ENCODE measurements around the gene GPR15LG.

DNA sequence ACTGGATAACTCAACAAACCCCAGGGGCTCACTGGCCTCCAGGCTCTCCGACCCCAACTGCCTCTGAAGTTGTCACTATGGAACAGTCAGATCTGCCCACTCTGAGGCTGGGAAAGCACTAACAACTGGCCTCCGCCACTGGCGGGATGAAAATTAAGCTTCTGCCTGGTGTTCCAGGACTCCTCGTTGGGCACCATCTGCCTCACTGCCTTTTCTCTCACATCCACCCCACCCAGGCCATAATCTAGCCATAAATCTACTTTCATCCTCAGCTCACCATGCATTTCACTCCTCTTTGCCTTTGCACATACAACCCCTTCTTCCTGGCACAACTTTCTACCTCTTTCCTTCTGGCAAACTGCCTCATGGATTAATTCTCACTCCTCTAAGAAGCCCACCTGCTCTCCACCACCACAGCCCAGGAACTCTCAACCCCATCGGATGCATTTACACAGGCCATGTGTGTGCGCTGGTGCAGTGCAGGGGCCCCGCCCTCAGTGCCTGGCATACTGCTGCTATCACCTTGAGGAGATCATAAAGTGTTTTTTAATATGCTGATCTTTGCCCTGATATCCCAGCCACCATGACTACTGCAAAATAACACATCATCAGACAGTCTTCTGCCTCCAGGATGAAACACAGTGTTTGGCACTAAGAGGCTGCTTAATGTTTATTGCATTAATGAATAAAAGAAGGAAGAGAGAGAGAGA is 24.8 kb downstream of the GPR15LG start:
- TF ChIP-seq, protein P1, sequence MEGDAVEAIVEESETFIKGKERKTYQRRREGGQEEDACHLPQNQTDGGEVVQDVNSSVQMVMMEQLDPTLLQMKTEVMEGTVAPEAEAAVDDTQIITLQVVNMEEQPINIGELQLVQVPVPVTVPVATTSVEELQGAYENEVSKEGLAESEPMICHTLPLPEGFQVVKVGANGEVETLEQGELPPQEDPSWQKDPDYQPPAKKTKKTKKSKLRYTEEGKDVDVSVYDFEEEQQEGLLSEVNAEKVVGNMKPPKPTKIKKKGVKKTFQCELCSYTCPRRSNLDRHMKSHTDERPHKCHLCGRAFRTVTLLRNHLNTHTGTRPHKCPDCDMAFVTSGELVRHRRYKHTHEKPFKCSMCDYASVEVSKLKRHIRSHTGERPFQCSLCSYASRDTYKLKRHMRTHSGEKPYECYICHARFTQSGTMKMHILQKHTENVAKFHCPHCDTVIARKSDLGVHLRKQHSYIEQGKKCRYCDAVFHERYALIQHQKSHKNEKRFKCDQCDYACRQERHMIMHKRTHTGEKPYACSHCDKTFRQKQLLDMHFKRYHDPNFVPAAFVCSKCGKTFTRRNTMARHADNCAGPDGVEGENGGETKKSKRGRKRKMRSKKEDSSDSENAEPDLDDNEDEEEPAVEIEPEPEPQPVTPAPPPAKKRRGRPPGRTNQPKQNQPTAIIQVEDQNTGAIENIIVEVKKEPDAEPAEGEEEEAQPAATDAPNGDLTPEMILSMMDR (IDR thresholded peaks at IDR 0.05; ENCODE audit: low read length), result no peak
- TF ChIP-seq EZH2 (optimal IDR thresholded peaks at IDR 0.05; ENCODE audit: low read depth, low read length), result no peak
